Activated CD4-positive, alpha-beta T cell treated with anti-CD3 and anti-CD28 coated beads, Interleukin-2, amount 50 U/mL, for 48 hours (primary cell): ENCODE measurements around the gene UTP11.

Experiments
- DNase-seq, 2 experiments: peaks; one replicate each; pipeline ENCODE4 v3.0.0-alpha.2; 2020

The UTP11 gene

GRCh38 chr1:38046884-38047602, 34.5 kb downstream of the UTP11 start:
- DNase-seq = peak; percentile 78 to 81

DNA sequence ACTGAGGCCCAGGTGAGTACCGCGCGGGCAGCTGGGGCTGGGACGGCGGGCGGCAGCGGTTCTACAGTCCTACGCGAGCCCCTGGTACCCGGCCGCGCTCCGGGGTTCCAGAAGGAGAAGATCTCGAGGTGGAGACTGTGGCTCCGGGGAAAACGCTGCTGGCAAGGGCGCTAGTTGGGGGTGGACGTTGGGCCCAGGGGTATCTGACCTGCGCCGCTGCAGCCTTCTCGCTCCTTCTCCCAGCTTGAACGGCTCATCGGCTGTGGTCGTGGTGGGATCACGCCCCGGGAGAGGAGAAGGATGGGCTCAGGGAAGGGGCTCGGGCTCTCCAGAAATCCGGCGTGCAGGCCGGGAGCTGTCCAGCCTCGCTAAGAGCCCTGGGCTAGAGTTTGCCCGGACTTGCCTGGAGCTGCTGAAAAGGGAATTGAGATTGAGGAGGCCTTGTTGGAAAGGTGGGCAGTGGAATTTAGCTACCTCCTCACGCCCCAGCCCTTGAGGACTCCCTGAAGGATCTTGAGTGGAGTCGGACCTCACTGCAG, 35.1 kb downstream of the UTP11 start:
- DNase-seq = no peak

DNA sequence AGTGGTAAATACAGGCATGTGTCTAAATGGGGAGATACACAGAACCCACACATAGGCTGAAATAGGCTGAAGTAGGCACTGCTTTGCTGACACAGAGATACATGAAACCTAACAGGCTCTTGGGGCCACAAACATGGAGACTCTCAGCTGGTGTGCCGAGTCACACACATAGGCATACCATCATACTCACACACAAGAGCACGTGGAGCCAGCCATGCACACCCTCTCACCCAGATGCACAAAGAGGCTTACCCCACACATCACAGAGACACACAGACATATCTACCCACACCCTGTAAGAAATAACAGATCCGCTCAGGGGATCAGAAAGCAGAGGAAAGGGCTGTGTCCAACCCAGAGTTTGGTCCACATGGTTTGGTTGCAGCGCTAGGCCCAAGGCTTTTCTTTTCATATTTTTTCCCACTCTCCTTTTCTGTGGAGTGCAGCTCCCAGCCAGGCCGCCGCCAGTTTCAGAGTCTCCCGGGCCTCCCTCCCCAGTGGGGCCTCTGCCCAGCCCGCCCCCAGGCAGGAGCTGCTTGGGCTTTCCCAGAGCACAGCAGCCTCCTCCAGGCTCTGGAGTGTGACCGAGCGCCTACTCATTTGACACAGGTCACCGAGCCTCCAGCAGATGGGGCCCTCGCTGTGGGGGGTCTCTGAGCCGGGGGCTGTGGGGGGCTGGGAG, 38.0 kb downstream of the UTP11 start:
- no peak for DNase-seq

DNA sequence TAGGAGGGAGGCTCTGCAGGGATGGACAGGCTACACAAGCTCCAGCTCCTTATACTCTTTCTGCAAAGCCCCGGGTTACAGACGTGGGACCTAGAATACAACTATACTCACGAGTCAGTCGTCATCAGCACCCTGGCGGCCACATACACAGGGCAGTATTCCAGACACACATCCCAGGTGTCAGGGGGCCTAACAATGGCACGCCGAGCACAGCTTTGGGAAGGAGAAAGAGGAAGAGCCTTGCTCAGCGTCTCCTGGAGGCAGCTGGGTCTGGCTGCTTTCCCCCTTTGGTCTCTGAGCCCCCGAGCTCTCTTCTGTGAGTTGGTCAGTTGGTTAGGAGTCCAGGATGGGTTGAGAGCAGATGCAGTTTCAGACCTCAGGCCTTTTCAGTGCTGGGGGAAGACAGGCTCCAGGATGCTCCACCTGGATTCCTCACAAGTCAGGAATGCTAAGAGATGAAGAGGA, 38.6 kb downstream of the UTP11 start:
- DNase-seq = no peak

DNA sequence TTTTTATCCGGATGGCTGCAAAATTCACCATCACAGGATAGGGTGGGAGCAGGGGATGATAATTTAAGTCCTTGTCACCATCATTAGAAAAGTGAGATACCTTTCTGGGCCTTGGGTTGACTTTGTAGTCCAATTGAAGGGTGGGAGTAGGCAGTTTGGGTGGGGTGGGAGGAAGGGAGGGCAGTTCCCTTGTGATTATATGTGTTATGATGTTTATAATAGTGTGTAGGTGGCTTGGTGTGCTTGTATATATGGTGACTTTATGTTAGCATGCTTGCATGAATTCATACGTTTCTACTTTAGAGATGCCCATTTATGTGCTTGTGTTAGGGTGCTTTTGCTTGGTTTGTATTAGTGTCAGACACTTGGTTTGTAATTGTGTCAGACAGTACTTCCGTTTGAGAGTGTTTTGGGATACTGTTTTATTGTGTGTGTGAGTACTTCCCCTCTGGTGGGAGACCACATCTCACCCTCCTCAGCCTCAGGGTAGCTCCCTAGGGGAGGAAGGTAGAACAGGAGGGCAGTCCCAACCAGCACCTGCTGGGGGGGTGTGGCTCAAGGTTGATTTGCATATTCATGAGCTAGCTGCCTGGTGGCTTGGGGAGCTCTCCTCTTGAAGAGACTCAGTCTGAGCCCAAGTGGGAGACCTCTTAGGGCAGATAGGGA, 40.3 kb downstream of the UTP11 start:
- DNase-seq = no peak

GRCh38 chr1:38053416-38054091, 41.0 kb downstream of the UTP11 start:
- DNase-seq = no peak

GRCh38 chr1:38055398-38055797, 42.9 kb downstream of the UTP11 start:
- no peak for DNase-seq

DNA sequence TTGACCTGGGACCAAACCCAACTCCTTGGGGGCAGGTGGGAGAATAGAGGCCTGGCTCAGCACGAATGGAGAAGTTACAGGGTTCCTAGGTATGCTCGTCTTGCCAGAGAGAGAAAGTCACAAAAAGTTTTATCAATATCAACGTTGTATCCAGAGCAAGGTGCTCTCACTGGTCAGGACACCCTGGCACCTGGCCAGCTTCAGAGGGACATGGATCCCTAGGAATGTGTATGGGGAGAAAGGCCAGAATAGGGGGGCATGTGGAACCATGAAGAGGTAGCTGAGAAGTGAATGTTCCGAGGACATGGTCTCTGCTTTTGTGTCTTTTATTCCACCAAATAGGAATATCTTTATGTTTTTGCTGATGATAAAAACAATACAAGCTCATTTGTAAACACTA, 43.4 kb downstream of the UTP11 start:
- no peak for DNase-seq

- no peak for DNase-seq
Measured at GRCh38 chr1:38059635-38060250, 47.2 kb downstream of the UTP11 start.

DNA sequence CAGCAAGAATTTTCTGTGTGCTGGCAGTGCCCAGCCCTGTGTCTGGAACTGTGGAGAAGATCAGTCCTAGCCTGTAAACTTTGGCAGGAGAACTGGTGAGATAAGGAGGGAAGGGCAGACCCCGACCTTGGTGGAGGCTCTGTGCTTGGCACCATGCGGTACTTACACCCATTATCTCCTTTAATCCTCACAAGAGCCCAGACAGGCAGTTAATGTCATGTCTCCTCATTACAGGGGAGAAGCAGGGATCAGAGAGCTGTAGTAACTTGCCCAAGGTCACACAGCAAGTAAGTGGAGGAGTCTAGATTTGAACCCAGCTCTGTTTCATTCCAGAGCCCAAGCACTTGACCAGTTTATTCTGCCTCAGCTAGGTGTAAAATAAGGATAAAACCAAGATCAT, 48.0 kb downstream of the UTP11 start:
- no peak for DNase-seq

DNA sequence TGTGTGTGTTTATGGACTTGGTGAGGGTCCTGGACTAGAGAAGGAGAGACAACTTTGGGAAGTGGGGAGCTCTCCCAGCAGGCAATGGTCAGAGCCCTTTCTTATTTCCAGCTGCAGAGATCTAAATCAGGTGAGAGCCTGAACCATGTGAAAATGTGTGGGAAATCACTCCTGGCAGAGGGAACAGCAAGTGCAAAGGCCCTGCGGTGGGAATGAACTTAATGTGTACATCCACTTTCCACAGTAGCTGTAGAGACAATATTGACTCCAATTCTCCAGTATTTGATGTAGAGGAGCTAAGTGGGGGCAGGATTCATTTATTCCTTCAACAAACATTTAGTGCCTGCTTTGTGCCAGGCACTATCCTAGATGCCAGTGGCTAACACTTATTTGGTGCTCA, 48.8 kb downstream of the UTP11 start:
- DNase-seq = no peak

DNA sequence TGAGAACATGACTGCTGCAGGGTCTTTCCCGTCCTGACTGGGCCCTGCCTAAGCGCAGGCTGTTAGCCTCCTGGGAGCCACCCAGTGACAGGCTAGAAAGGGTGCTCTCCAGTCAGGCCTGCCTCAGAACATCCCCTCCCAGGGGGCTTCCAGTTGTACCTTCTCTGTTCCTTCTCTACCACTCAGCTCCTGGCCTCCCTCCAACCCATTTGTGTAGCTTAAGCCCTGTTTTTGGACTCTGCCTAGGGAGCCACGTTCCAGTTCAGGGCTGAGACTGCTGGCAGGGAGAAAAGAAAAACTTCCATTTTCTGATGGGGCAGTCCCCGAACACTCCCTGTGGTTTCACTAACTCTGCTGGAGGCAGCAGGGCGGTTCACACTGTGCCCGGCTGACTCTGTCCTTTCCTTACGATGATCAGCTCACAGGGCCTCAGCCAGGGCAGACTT, 49.4 kb downstream of the UTP11 start:
- peak in 1 of 2 experiments; percentile 34 for DNase-seq

DNA sequence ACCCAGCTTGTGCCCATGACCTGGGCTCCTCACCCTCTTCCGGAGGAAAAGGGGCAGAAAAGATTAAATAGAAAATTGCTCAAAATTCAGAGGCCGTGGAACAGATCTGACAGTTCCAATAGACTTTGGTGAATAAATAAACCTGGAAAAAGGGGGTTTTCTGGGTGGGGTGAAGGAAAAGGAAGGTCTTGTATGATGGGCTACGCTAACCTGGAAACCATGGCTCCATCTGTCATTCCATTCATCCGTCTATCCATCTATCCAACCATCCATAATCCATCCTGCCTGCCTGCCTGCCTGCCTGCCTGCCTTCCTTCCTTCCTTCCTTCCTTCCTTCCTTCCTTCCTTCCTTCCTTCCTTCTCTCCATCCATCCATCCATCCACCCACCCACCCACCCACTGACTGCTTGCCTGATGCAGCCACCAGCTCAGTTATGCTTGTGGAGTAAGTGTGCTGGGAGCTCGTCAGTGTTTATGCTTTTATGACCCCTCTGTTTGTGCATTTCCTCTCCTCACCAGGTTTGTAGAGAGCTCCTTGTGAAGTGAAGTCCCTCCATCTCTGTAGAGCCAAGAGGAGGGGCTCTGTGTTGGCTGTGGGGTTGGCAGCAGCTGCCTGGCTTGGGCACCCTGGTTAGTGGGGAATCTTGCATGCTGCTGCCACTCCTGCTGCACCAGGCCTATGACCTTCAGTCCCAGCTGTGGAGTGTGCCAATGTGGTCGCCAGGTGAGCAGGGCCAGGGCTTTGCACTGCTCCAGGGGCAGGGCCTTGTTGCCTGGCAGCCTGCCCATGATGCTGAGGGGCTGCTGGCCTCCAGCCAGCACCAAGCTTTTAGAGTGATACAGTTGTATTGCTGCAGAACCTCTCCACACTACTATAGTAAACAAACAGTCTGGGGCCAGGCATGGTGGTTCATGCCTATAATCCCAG, 50.1 kb downstream of the UTP11 start:
- DNase-seq = no peak

GRCh38 chr1:38063616-38064015, 51.1 kb downstream of the UTP11 start:
- no peak for DNase-seq

- peak in 1 of 2 experiments; percentile 15 for DNase-seq
Measured at GRCh38 chr1:38064197-38064903, 51.8 kb downstream of the UTP11 start.

GRCh38 chr1:38068220-38068979, 55.9 kb downstream of the UTP11 start:
- DNase-seq = no peak

DNA sequence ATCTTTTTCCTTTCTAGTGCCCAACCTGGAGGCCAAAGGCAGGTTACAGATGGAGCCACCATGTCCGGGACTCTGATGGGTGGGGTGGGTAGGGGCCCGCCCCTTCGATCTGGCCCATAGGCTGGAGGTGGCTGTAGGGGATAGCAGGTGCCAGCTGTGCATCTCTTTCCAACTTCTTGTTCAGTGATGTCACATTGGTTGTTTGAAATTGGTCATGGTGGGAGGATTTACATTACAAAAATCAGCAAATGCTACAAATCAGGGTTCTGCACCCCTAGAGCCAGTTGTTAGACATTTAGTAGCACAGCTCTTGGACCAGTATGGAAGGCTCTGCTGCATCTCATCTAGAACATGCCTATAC, 56.4 kb downstream of the UTP11 start:
- DNase-seq = no peak

DNA sequence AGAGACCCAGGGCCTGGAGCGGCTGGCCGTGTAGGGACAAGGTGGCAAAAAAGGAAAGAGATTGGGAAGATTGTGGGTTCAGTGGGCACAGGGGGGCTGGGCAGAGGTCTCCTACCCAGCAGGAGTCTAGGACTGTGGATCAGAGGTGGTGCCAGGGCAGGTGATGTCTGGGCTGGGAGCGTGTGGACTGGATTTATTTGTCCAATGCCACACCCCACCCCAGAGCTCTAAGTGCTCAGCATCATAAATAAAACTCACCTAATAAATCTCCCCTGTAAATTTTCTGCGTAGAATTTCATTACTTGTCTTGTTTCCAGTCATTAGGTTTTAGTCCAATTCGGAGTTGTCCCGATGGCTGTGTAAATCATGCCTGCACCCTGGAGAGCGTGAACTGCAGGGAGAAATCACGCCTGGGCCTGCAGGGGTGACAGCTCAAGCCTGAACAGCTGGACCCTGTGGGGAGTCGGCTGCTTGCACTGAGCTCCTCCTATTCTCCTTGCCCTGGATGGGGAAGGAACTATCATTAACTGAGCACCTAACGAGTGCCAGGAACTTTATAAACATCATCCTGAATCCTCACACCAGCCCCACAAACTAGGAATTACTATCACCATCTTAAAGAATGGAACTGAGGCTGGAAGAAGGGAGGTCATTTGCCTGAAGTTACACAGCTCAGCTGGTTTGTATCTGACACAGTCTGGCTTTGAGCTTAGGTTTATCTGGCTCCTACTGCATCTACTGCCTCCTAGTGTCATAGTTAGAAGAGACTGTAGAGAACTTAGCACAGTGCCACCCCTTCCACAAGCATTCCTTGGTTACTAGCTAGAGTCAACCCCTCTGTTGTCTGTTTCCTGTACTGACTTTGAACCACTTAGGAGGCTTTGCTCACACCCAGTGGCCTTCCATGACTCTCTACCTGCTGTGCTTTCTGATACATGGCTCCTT, 59.0 kb downstream of the UTP11 start:
- DNase-seq = no peak

GRCh38 chr1:38072858-38073257, 60.3 kb downstream of the UTP11 start:
- no peak for DNase-seq
